ENCODE results near the gene CENPN. TPM values are rescaled to one million over a fixed set of nuclear protein-coding genes. Genes with fewer than 3 reads are reported as not detected.

The CENPN gene
- total and polyA plus RNA-seq, 2 of the 13 experiments (the other 11 are each of a cell fraction or from before 2014, with no cell fraction given), result 29.7 to 129 TPM

DNA sequence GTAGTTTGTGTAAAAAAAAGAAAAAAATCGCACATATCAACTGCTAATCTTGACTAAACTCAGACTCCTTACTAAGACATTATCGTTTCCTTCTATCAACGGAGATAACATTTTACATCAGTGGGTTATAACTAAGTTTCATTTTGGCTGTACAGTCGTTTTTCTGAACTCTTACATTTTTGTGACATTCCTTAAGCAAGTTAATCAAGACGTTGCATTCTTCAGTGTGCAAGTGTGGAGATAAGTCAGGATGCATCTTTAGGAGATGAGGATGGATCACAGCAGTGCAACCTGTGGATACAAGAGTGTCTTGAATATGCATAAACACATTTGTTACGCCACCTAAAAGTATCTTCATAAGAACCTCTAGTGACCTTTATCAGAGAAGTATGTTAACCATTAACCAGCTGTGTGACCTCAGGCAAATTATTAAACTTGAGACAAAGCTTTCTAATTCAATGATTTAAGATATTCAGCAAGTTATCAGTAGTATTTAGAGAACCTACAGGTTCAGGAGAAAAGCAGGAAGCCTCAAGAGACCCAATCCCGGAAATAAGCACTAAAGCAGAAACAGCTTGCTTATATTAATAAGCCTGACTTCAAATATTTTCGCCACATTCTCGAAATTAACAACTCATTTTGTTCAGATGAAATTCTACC is 9.7 kb upstream of the CENPN start (continued):
- 0 out of 2 replicates have a peak, but pooled peaks have one; percentile 68 for TF ChIP-seq ZNF549 (CRISPR knock-in tag; IDR thresholded peaks at IDR 0.05)
- TF ChIP-seq, protein P1, sequence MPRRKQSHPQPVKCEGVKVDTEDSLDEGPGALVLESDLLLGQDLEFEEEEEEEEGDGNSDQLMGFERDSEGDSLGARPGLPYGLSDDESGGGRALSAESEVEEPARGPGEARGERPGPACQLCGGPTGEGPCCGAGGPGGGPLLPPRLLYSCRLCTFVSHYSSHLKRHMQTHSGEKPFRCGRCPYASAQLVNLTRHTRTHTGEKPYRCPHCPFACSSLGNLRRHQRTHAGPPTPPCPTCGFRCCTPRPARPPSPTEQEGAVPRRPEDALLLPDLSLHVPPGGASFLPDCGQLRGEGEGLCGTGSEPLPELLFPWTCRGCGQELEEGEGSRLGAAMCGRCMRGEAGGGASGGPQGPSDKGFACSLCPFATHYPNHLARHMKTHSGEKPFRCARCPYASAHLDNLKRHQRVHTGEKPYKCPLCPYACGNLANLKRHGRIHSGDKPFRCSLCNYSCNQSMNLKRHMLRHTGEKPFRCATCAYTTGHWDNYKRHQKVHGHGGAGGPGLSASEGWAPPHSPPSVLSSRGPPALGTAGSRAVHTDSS (CRISPR knock-in tag; conservative IDR thresholded peaks at IDR 0.05), result no peak
- TF ChIP-seq ZNF562 (CRISPR knock-in tag; IDR thresholded peaks at IDR 0.05; ENCODE audit: borderline replicate concordance), result no peak
- TF ChIP-seq ISX (CRISPR knock-in tag; conservative IDR thresholded peaks at IDR 0.05), result no peak
- TF ChIP-seq, protein P2, sequence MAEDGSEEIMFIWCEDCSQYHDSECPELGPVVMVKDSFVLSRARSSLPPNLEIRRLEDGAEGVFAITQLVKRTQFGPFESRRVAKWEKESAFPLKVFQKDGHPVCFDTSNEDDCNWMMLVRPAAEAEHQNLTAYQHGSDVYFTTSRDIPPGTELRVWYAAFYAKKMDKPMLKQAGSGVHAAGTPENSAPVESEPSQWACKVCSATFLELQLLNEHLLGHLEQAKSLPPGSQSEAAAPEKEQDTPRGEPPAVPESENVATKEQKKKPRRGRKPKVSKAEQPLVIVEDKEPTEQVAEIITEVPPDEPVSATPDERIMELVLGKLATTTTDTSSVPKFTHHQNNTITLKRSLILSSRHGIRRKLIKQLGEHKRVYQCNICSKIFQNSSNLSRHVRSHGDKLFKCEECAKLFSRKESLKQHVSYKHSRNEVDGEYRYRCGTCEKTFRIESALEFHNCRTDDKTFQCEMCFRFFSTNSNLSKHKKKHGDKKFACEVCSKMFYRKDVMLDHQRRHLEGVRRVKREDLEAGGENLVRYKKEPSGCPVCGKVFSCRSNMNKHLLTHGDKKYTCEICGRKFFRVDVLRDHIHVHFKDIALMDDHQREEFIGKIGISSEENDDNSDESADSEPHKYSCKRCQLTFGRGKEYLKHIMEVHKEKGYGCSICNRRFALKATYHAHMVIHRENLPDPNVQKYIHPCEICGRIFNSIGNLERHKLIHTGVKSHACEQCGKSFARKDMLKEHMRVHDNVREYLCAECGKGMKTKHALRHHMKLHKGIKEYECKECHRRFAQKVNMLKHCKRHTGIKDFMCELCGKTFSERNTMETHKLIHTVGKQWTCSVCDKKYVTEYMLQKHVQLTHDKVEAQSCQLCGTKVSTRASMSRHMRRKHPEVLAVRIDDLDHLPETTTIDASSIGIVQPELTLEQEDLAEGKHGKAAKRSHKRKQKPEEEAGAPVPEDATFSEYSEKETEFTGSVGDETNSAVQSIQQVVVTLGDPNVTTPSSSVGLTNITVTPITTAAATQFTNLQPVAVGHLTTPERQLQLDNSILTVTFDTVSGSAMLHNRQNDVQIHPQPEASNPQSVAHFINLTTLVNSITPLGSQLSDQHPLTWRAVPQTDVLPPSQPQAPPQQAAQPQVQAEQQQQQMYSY (CRISPR knock-in tag; IDR thresholded peaks at IDR 0.05), result peak; percentile 63; the same call in 1 of the 2 replicates
- no peak for TF ChIP-seq MIER3 (CRISPR knock-in tag; IDR thresholded peaks at IDR 0.05; ENCODE audit: borderline replicate concordance)
- TF ChIP-seq, protein P3, sequence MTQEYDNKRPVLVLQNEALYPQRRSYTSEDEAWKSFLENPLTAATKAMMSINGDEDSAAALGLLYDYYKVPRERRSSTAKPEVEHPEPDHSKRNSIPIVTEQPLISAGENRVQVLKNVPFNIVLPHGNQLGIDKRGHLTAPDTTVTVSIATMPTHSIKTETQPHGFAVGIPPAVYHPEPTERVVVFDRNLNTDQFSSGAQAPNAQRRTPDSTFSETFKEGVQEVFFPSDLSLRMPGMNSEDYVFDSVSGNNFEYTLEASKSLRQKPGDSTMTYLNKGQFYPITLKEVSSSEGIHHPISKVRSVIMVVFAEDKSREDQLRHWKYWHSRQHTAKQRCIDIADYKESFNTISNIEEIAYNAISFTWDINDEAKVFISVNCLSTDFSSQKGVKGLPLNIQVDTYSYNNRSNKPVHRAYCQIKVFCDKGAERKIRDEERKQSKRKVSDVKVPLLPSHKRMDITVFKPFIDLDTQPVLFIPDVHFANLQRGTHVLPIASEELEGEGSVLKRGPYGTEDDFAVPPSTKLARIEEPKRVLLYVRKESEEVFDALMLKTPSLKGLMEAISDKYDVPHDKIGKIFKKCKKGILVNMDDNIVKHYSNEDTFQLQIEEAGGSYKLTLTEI (CRISPR knock-in tag; conservative IDR thresholded peaks at IDR 0.05), result no peak
- peak; percentile 70 for TF ChIP-seq PPARG (CRISPR knock-in tag; conservative IDR thresholded peaks at IDR 0.05)
- no peak for TF ChIP-seq ZNF691 (CRISPR knock-in tag; IDR thresholded peaks at IDR 0.05; ENCODE audit: borderline replicate concordance, low read depth)
- TF ChIP-seq, protein P4, sequence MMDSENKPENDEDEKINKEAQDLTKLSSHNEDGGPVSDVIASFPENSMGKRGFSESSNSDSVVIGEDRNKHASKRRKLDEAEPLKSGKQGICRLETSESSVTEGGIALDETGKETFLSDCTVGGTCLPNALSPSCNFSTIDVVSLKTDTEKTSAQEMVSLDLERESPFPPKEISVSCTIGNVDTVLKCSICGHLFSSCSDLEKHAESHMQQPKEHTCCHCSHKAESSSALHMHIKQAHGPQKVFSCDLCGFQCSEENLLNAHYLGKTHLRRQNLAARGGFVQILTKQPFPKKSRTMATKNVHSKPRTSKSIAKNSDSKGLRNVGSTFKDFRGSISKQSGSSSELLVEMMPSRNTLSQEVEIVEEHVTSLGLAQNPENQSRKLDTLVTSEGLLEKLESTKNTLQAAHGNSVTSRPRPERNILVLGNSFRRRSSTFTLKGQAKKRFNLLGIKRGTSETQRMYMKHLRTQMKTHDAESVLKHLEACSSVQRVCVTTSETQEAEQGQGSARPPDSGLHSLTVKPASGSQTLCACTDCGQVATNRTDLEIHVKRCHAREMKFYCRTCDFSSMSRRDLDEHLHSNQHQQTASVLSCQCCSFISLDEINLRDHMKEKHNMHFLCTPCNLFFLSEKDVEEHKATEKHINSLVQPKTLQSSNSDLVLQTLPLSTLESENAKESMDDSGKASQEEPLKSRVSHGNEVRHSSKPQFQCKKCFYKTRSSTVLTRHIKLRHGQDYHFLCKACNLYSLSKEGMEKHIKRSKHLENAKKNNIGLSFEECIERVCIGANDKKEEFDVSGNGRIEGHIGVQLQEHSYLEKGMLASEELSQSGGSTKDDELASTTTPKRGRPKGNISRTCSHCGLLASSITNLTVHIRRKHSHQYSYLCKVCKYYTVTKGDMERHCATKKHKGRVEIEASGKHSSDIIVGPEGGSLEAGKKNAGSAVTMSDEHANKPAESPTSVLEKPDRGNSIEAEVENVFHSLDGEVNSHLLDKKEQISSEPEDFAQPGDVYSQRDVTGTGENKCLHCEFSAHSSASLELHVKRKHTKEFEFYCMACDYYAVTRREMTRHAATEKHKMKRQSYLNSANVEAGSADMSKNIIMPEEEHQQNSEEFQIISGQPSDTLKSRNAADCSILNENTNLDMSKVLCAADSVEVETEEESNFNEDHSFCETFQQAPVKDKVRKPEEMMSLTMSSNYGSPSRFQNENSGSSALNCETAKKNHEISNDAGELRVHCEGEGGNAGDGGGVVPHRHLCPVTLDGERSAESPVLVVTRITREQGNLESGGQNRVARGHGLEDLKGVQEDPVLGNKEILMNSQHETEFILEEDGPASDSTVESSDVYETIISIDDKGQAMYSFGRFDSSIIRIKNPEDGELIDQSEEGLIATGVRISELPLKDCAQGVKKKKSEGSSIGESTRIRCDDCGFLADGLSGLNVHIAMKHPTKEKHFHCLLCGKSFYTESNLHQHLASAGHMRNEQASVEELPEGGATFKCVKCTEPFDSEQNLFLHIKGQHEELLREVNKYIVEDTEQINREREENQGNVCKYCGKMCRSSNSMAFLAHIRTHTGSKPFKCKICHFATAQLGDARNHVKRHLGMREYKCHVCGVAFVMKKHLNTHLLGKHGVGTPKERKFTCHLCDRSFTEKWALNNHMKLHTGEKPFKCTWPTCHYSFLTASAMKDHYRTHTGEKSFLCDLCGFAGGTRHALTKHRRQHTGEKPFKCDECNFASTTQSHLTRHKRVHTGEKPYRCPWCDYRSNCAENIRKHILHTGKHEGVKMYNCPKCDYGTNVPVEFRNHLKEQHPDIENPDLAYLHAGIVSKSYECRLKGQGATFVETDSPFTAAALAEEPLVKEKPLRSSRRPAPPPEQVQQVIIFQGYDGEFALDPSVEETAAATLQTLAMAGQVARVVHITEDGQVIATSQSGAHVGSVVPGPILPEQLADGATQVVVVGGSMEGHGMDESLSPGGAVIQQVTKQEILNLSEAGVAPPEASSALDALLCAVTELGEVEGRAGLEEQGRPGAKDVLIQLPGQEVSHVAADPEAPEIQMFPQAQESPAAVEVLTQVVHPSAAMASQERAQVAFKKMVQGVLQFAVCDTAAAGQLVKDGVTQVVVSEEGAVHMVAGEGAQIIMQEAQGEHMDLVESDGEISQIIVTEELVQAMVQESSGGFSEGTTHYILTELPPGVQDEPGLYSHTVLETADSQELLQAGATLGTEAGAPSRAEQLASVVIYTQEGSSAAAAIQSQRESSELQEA (CRISPR knock-in tag; IDR thresholded peaks at IDR 0.05; ENCODE audit: not compliant biosample characterization), result no peak
- TF ChIP-seq ZNF256 (CRISPR knock-in tag; conservative IDR thresholded peaks at IDR 0.05), result no peak
- TF ChIP-seq SP2 (CRISPR knock-in tag; IDR thresholded peaks at IDR 0.05), result no peak

Data from HepG2 (cell line).